AG04449 (cell line): ENCODE data around the gene TSPEAR.
"Not testable (repeated sequence)": the region's sequence is repeated elsewhere in the genome, so short reads cannot be mapped to it uniquely, and the experiment has no call there.

Source experiments
- CTCF ChIA-PET: fragments of 350-600 bp; formaldehyde crosslinking; extraction: SDS; loops from one replicate; lab custom pipeline; 2021; ENCODE audit warnings: antibody characterized with exemption; lab: Yijun Ruan, JAX
- POLR2A ChIA-PET: fragments of 400-600, 350-600 bp; formaldehyde crosslinking; extraction: SDS; loops from one replicate; lab custom pipeline; 2020; ENCODE audit warnings: antibody characterized with exemption, inconsistent platforms; lab: Yijun Ruan, JAX
- DNase-seq: peaks from one replicate; pipeline ENCODE4 v3.0.0-alpha.2; 2010; ENCODE audit warnings: low read depth, low spot score
- H3K4me3 ChIP-seq: 2 replicates; pipeline ENCODE4 v1.5.1; 2011; ENCODE audit warnings: low read depth, mild to moderate bottlenecking, control low read depth, low read length
- CTCF ChIP-seq: IDR thresholded peaks from one replicate; pipeline ENCODE4 v1.5.1; 2011; ENCODE audit warnings: mild to moderate bottlenecking, moderate library complexity, low read length, control low read depth, inconsistent platforms; ENCODE audit not compliant: insufficient read depth; ENCODE audit errors: missing control alignments

The TSPEAR gene

DNA sequence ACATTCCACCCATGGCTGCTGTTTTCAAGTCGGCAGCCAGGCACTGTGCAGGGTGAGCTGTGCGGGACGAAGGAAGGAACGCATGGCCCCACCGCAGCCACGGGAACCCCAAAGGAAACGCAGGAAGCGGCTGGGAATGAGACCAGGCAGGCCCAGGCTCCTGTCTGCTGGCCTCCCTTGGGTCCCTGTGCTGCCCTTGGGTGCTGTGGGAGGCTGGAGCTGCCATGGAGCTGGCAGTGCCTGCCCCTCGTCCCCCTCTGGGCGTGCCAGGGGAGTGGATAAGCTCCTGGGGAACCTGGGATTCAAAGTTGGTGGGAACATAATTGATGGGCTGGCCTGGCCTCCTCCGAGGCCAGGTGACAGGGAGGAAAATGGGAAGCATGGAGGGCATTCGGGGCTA lies 143.1 kb downstream of the TSPEAR start:
- ChIA-PET CTCF (no interaction called here), POLR2A (no interaction called here)
- no peak for DNase-seq
- no peak for TF ChIP-seq CTCF
- H3K4me3 ChIP-seq: no peak overlapping the region

DNA sequence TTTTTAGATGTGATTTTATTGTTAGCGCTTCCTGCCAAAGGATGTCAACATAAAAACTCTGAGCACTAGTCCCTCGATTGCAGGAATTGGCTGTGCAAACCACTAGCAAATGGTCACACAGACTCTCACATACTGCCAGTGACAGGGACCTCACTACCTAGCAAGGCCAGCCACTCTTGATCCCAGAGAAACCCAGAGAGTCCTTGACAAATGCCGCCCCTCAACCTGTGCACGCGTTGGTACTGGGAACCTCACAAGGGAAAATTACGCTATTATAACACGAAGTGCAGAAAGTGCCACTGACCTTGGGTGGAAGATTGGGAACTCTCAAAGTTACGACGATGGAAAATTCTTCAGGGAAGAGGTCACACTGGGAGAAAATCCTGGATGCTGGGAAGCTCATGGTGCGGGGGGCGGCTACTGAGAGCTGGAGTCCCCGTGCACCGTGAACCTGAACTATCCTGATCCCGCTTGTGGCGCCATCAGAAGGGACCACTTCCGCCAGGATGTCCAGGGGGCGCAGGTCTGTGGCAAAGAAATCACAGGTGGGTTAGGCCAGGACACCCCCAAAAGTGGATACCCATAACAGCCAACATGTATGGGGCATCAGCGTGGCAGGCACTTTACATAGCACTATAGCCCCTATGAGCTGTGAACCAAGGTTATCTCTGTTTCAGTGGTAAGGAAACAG lies 143.7 kb downstream of the TSPEAR start:
- ChIA-PET CTCF (no interaction called here), POLR2A (no interaction called here)
- DNase-seq: no peak
- no peak for TF ChIP-seq CTCF
- no peak overlapping the region for H3K4me3 ChIP-seq

DNA sequence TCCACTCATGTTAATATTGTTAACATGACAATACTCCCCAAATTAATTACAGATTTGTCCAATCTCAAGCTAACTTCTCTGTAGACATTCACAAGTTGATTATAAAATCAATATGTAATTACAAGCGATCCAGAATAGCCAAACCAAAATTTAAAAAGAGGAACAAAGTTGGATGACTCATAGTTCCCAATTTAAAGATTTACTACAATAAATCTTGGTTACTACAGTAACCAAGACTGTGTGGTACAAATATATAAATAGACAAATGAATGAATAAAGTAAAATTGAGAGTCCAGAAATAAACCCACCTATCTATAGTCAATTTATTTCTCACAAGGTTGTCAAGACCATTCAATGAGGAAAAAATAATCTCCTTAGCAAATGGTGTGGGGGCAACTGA lies 145.0 kb downstream of the TSPEAR start:
- no peak for DNase-seq
- CTCF ChIA-PET: no interaction called here
- no peak for TF ChIP-seq CTCF
- POLR2A ChIA-PET: no interaction called here
- H3K4me3 ChIP-seq: no peak overlapping the region

DNA sequence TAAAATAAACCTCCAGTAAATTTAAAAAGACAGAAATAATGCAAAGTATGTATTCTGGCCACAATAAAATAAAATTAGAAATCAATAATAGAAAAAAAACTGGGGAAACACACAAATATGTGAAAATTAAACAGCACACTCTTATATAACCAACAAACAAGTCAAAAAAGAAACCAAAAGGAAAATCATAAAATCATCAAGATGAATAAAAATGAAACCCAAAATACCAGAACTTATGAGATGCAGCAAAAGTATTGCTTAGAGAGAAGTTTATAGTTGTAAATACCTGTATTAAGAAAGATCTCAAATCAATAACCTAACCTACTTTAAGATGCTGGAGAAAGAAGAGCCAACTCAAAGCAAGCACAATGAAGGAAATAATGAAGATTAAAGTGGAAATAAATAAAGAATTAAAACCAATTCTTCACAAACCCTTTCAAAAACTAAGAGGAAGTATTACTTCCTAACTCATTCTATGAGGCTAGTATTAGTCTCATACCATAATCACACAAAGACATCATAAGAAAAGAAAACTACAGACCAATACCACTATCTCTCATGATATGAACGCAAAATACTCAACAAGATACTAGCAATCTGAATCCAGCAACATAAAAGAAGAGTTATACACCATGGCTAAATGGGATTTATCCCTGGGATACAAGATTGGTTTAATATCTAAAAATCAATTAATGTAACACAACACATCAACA lies 146.3 kb downstream of the TSPEAR start:
- CTCF ChIA-PET: no interaction called here

DNA sequence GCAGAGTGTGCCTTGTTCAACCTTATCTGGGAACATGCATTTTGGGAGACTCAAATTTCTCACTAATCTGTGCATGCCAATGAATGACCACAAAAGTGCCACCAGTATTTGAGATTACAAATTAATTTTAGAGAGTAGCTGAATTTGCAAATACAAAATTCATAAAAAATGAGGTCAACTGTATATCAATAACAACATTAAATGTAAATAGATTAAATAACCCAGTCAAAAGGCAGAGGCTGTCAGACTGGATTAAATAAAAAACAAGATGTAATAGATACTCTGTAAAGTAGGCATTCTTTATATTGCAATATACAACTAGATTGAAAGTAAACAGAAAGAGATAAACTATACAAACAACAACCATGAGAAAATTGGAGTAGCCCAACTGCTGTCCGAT lies 147.3 kb downstream of the TSPEAR start:
- ChIA-PET POLR2A (no interaction called here), CTCF (no interaction called here)
- DNase-seq: no peak
- TF ChIP-seq CTCF: no peak
- H3K4me3 ChIP-seq: no peak overlapping the region

More for the DNA sequence above, 146.3 kb downstream of the TSPEAR start:
- POLR2A ChIA-PET: no interaction called here
- TF ChIP-seq CTCF: no peak
- DNase-seq: no peak
- no peak overlapping the region for H3K4me3 ChIP-seq

DNA sequence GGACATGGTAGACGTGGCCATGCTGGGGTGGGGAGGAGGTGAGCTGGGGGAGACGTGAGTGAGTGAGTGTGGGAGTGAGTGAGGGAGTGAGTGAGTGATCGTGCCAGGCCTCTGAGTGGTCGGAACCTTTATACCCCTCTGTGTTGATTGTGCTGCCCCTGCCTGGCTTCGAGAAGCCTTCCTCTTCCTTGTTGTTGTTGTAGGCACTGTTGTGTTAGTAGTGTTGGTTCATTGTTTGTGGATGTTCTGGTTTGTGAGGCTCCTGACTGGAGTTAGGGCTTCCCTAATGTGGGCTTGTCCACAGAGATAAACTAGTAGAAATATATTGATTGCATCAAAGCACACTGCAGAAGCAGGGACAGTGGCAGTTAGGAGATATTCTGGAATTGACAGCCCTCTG lies 152.7 kb downstream of the TSPEAR start, which contains the start of gene KRTAP10-3:
Gene KRTAP10-3 (minus strand): TSS at position 101 of the 400 bp plus-strand sequence. CDS start 80 bp downstream, at position 21.
- ChIA-PET POLR2A (no interaction called here), CTCF (no interaction called here)
- TF ChIP-seq CTCF: no peak
- no peak for DNase-seq
- H3K4me3 ChIP-seq: no peak within 1 kb of the TSS

DNA sequence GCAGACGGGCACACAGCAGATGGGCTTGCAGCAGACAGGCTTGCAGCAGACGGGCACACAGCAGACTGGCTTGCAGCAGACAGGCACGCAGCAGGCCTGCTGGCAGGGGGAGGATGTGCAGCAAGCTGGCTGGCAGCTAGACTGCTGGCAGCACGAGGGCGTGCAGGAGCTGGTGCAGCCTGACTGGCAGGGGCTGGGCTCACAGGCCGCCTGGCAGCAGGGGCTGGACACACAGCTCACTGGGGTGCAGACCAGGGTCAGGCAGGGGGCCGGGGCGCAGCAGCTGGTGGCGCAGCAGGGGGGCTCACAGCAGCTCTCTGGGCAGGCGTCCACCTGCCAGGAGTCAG lies 153.1 kb downstream of the TSPEAR start:
- CTCF ChIA-PET, POLR2A ChIA-PET, DNase-seq, H3K4me3 ChIP-seq: not testable (repeated sequence)
